AG04450 (cell line): ENCODE data around the gene C3orf20. TPM values are rescaled to one million over a fixed set of nuclear protein-coding genes. Genes with fewer than 3 reads are reported as not detected.

Source experiments
- CTCF ChIA-PET: fragments of 300-600, 350-600 bp; formaldehyde crosslinking; extraction: SDS; loops from one replicate; lab custom pipeline; 2022; ENCODE audit warnings: antibody characterized with exemption, inconsistent platforms; lab: Charles Lee
- POLR2A ChIA-PET: fragments of 350-600 bp; formaldehyde crosslinking; extraction: SDS; loops from one replicate; lab custom pipeline; 2021; ENCODE audit warnings: antibody characterized with exemption, inconsistent platforms; lab: Yijun Ruan, JAX
- DNase-seq: peaks from one replicate; pipeline ENCODE4 v3.0.0-alpha.2; 2011; ENCODE audit warnings: low read depth, low spot score
- H3K27ac ChIP-seq: one replicate; pipeline ENCODE4 v1.5.1; 2012; ENCODE audit warnings: low read depth, low read length, control low read depth
- H3K27me3 ChIP-seq: one replicate; pipeline ENCODE4 v1.6.0; 2012; ENCODE audit warnings: low read length; ENCODE audit not compliant: control insufficient read depth, insufficient read depth
- H3K4me3 ChIP-seq: 2 replicates; pipeline ENCODE4 v1.5.1; 2011; ENCODE audit warnings: mild to moderate bottlenecking, low read depth, low read length, control low read depth
- H3K9me3 ChIP-seq: 2 replicates; pipeline ENCODE4 v1.5.1; 2012; ENCODE audit warnings: low read length; ENCODE audit not compliant: control insufficient read depth, insufficient read depth
- polyA plus RNA-seq: library from polyadenylated mRNA; depleted of rRNA; stranded (reverse); fragments of >200 nt; gene quantifications from 2 replicates; pipeline ENCODE4 v1.2.3, GENCODE V29; 2011
- TF ChIP-seq, protein P1 (sequence below): IDR thresholded peaks from 2 replicates; pipeline ENCODE4 v1.5.1; 2011; ENCODE audit warnings: low read depth, low read length, control low read depth, inconsistent platforms

The C3orf20 gene
- polyA plus RNA-seq, 1 experiment: not detected

DNA sequence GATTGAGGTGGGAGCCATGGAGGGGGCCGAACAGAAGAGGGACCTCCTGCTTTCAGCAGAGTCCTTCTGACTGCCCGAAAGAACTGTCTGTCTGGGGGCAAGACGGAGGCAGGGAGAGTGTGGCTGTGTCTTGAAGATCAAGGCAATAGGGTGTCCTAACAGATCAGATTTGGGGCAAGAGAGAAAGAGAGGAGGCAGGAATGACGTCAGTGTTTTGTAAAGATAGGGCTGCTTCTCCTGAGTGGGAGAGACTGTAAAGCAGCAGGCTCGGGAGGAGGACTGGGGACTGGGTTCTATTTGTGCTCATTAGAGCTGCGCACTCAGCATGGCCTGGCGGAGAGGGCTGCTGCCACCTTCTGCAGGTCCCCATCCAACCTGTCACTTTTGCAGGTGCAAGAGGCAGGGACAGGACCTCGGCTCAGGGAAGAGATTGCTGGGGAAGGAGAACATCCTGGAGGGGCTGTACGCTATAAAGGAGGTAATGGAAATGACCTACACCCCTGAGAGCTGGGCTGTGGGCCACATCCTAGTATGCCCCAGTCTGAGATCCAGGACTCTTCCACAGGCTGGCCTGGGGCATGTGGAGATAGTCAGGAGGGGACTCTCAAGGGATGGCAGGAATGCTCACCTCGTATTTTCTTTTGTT, 114.8 kb downstream of the C3orf20 start:
- Histone ChIP-seq H3K27me3 (peaks cover 9% of the 10 kb centered on the region), H3K4me3 (no peak overlapping the region), H3K27ac (no peak overlapping the region), H3K9me3 (peaks cover 3% of the 10 kb centered on the region; the same call in 1 of the 2 replicates)
- ChIA-PET POLR2A (no interaction called here), CTCF (interaction anchor here (1.4 kb wide), 2 partner anchors 9 to 131 kb away, joined by 4 to 8 read pairs; no protein-coding TSS in a partner anchor)
- DNase-seq: no peak
- TF ChIP-seq, protein P1, sequence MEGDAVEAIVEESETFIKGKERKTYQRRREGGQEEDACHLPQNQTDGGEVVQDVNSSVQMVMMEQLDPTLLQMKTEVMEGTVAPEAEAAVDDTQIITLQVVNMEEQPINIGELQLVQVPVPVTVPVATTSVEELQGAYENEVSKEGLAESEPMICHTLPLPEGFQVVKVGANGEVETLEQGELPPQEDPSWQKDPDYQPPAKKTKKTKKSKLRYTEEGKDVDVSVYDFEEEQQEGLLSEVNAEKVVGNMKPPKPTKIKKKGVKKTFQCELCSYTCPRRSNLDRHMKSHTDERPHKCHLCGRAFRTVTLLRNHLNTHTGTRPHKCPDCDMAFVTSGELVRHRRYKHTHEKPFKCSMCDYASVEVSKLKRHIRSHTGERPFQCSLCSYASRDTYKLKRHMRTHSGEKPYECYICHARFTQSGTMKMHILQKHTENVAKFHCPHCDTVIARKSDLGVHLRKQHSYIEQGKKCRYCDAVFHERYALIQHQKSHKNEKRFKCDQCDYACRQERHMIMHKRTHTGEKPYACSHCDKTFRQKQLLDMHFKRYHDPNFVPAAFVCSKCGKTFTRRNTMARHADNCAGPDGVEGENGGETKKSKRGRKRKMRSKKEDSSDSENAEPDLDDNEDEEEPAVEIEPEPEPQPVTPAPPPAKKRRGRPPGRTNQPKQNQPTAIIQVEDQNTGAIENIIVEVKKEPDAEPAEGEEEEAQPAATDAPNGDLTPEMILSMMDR: no peak

DNA sequence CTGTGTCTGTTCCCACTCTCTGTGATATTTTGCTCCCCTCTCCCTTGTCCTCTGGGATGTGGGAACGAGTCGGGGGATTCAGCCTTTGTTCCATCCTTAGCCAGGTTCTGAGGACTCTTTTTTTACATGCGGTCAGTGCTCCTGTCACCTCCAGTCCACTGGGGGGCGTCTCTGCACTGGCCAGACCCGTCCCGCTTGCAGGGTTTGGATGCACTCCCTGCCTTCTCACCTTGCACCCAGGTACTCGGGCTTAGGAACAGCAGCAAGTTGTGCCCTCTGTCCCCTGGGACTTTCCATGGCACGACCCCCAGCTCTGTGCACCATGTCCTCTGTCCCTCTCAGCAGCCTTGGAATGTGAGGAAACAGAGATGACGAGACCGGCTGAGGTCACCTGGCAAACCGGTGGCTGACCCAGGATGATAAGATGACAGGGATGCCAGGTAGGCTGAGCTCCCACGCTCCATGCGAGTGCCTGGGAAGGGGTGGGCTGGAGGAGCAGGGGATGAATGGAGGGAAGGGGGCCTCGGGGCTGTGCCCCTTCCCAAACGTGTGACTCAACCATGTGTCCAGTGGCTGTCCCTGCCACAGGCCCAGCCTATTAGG, 116.5 kb downstream of the C3orf20 start:
- H3K27me3 ChIP-seq: peaks cover 16% of the 10 kb centered on the region
- H3K27ac ChIP-seq: no peak overlapping the region
- no peak for DNase-seq
- H3K9me3 ChIP-seq: peaks cover 3% of the 10 kb centered on the region; the same call in 1 of the 2 replicates
- ChIA-PET POLR2A (no interaction called here), CTCF (interaction anchor here (1.1 kb wide), 1 partner anchor 8 kb away, joined by 3 read pairs; no protein-coding TSS in a partner anchor)
- no peak overlapping the region for H3K4me3 ChIP-seq
- TF ChIP-seq, protein P1: peak; percentile 53

DNA sequence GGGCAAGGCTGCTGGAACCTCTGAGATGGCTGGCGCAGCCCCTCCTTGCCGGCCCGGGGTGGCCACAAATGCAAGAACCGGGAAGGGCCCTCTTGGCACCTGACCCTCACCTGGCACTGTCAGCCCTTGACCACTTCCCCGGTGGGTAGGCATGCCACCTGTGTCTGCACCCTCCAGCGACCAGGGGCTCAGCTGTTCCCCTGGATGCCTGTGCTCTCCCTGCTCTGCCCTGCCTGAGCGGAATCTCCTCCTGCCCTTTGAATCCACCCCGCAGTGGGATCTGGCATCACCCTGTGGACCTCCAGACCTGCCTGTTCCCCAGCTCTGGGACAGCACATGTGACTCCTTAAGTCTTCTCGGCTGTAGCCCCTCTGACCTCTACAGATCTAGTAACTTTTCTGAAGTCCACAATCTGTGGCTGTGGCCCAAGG, 117.8 kb downstream of the C3orf20 start:
- Histone ChIP-seq H3K4me3 (no peak overlapping the region), H3K27me3 (peaks cover 18% of the 10 kb centered on the region), H3K27ac (no peak overlapping the region), H3K9me3 (peaks cover 3% of the 10 kb centered on the region; the same call in 1 of the 2 replicates)
- TF ChIP-seq, protein P1: no peak
- CTCF ChIA-PET: interaction anchor here (0.6 kb wide), 1 partner anchor 12 kb away, joined by 3 read pairs; no protein-coding TSS in a partner anchor
- DNase-seq: no peak
- POLR2A ChIA-PET: no interaction called here

DNA sequence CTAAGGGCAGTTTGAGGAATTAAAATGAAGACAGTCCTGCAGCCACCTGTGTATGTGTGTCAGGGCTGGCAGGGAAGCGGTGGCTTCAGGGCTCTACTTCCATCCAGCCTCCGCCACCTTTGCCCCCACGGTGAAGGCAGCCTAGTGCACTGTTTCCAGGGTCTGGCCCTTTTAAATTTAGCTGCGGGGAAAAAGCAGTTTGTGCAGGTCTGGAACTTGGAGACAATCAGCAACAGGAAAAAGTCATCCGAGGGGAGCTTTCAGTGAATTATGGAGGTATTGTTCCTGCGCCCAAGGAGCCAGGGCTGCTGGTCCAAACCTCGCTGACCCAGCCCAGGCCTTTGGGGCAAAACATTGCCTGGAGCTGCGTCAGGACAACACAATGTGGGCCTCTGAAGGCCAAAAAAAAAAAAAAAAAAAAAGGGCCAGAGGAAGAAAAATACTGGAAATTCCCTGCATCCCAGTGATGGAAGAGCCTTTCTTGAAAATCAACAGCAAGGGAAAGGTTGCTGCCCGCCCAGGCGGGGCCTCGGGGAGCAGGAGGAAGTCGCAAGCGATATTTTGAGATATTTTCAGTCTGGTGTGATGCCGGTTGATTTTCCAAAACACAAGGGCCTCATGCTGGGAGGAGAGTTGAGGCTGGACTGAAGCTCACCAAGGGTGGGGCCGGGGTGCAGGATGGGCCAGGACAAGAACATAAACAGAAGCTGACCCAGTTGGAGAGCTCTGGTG, 118.4 kb downstream of the C3orf20 start:
- TF ChIP-seq, protein P1: no peak
- Histone ChIP-seq H3K9me3 (peaks cover 3% of the 10 kb centered on the region; the same call in 1 of the 2 replicates), H3K27ac (no peak overlapping the region), H3K4me3 (no peak overlapping the region), H3K27me3 (peaks cover 15% of the 10 kb centered on the region)
- ChIA-PET CTCF (interaction anchor here (0.6 kb wide), 1 partner anchor 13 kb away, joined by 3 read pairs; no protein-coding TSS in a partner anchor), POLR2A (no interaction called here)
- DNase-seq: no peak
